Measurements from ENCODE around the gene IL22RA2. TPM values are rescaled to one million over a fixed set of nuclear protein-coding genes. Genes with fewer than 3 reads are reported as not detected.

IL22RA2 gene
- total RNA-seq, 4 donors from 2014 or later = not detected

GRCh38 chr6:137171824-137172733, 1.4 kb downstream of the IL22RA2 start:
- H3K27ac ChIP-seq = no peak overlapping the region
- TF ChIP-seq EP300 (IDR thresholded peaks at IDR 0.05) = no peak
- no peak for TF ChIP-seq POLR2A (IDR thresholded peaks at IDR 0.05)
- no peak for TF ChIP-seq CTCF (IDR thresholded peaks at IDR 0.05)
- H3K36me3 ChIP-seq = no peaks in the 10 kb centered on the region
- no peak overlapping the region for H3K4me3 ChIP-seq
- 63 to 64% methylated on average over 13 of the region's 13 CpGs for WGBS, 2 donors
- DNase-seq (ENCODE audit: low spot score in 2 of 2) = no peak
- no peaks in the 10 kb centered on the region for H3K27me3 ChIP-seq
- H3K9me3 ChIP-seq = no peaks in the 10 kb centered on the region
- peaks cover 0 to 3% (median 0%) of the 10 kb centered on the region in 4 donors for H3K4me1 ChIP-seq

- Histone ChIP-seq H3K27ac (no peak overlapping the region), H3K4me1 (peaks cover 0 to 3% (median 0%) of the 10 kb centered on the region in 4 donors), H3K27me3 (no peaks in the 10 kb centered on the region), H3K4me3 (no peak overlapping the region), H3K36me3 (no peaks in the 10 kb centered on the region), H3K9me3 (no peaks in the 10 kb centered on the region)
- WGBS, 2 donors = 78 to 92% methylated on average over 1 of the region's 1 CpG
- no peak for DNase-seq (ENCODE audit: low spot score in 2 of 2)
- TF ChIP-seq CTCF (IDR thresholded peaks at IDR 0.05) (no peak), EP300 (IDR thresholded peaks at IDR 0.05) (no peak), POLR2A (IDR thresholded peaks at IDR 0.05) (no peak)
These were observed 2.4 kb downstream of the IL22RA2 start for GRCh38 chr6:137171053-137171374.

DNA sequence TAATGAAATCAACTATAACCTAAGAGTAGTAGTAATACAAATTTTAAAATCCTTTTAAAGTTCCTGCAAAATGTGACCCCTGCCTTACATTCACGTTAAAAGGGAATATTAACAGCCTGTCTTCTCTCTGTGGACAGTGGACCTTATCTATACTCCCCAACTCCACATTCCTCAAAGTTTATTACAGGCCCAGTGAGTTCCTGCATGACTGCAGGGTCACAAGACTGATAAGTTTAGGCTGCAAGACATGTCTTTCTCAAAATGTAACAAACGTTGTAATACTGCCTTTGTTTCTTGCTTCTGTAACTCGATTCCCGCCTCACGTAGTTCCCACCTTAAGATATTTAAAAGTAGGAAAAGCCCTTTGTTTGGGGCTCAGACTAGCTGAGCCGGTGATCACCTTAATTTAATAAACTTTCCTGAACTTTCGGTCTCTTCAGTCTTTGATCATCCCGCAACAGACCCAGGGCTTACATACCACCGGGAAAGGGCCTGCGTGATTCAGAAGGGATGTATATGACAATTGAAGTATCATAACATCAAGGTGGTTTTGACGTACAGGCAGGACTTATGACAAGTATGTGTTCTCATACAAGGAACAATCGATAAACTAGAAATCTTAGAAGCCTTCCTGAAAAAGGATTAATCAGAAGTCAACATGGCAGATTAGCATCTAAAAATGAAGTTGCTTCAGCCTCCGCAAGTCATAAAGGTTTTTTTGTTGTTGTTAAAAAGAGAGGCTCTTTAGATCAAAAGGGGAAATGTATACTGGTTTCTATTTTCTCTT, 3.0 kb downstream of the IL22RA2 start:
- no peaks in the 10 kb centered on the region for H3K36me3 ChIP-seq
- DNase-seq (ENCODE audit: low spot score in 2 of 2) = no peak
- H3K27ac ChIP-seq = no peak overlapping the region
- no peak overlapping the region for H3K4me3 ChIP-seq
- no peaks in the 10 kb centered on the region for H3K9me3 ChIP-seq
- WGBS, 2 donors = 86 to 89% methylated on average over 13 of the region's 13 CpGs
- TF ChIP-seq POLR2A (IDR thresholded peaks at IDR 0.05) = no peak
- TF ChIP-seq CTCF (IDR thresholded peaks at IDR 0.05) = no peak
- no peak for TF ChIP-seq EP300 (IDR thresholded peaks at IDR 0.05)
- H3K4me1 ChIP-seq = peaks cover 0 to 3% (median 0%) of the 10 kb centered on the region in 4 donors
- H3K27me3 ChIP-seq = no peaks in the 10 kb centered on the region

DNA sequence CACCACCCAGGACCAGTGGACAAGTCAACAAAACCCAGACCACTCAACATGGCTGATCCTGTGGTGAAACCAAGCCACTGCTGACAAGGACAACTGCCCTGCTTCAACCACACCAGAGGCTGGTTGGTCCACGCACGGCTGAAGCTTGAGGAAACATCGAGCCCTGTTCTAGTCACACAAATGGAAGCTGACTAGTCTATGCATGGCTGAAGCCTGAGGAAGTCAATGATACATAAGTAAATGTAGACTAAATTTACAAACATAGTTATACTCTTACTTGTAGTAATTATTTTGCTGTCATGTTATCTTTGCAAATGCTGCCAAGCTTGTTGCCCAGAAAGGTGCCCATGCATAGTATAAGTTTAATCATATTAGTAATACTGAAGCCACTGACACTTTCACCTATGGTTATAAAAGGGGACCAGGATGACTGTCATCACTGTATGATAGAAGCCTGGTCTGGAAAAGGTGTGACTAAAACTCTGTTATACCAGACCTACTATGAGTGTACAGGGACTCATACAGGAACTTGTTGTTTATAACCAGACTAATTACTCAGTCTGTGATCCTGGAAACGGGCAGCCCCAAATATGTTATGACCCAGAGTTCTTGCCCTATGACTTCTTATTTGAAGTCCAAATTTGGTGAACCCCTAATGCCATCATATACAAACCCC, 5.6 kb downstream of the IL22RA2 start:
- DNase-seq (ENCODE audit: low spot score in 2 of 2) = no peak
- 84 to 91% methylated on average over 4 of the region's 4 CpGs for WGBS, 2 donors

More for the DNA sequence above, 5.6 kb downstream of the IL22RA2 start:
- Histone ChIP-seq H3K27me3 (no peaks in the 10 kb centered on the region), H3K36me3 (no peaks in the 10 kb centered on the region), H3K9me3 (no peaks in the 10 kb centered on the region), H3K4me3 (no peak overlapping the region), H3K4me1 (peaks cover 0 to 3% (median 0%) of the 10 kb centered on the region in 4 donors), H3K27ac (no peak overlapping the region)
- no peak for TF ChIP-seq POLR2A (IDR thresholded peaks at IDR 0.05)
- no peak for TF ChIP-seq EP300 (IDR thresholded peaks at IDR 0.05)
- no peak for TF ChIP-seq CTCF (IDR thresholded peaks at IDR 0.05)

Data from tibial nerve (tissue), 4 donors.